H1 (cell line): ENCODE results near the gene FOSL2. TPM values are rescaled to one million over a fixed set of nuclear protein-coding genes. Genes with fewer than 3 reads are reported as not detected.

ENCODE experiments used
- CEBPB ChIP-seq: IDR thresholded peaks from 2 replicates; pipeline ENCODE4 v1.6.1; 2012; ENCODE audit warnings: low read depth, low read length
- POLR2A ChIP-seq, 2 experiments: IDR thresholded peaks; 1 replicate in 1 of 2; 2 replicates in 1 of 2; pipeline ENCODE4 v1.6.1; 2011; ENCODE audit warnings: low read depth in 2 of 2, low read length in 2 of 2, mild to moderate bottlenecking in 2 of 2; ENCODE audit errors: control extremely low read depth in 1 of 2
- POU5F1 ChIP-seq: IDR thresholded peaks from 2 replicates; pipeline ENCODE4 v1.6.1; 2011; ENCODE audit warnings: low read depth, mild to moderate bottlenecking, low read length, moderate library complexity
- TAF7 ChIP-seq: optimal IDR thresholded peaks from 2 replicates; pipeline ENCODE3; 2011; ENCODE audit warnings: low read depth, mild to moderate bottlenecking, inconsistent platforms, low read length, moderate library complexity, borderline replicate concordance
- polyA plus RNA-seq, 7 experiments: library from polyadenylated mRNA; depleted of rRNA in 3 of 7; stranded (reverse) in 5 of 7; unstranded in 2 of 7; fragments of >200 nt in 5 of 7; fragments of 200-250 nt in 2 of 7; gene quantifications; 1 replicate in 5 of 7; 2 replicates in 1 of 7; 4 replicates in 1 of 7; pipeline versions ENCODE4 v1.2.1 to v1.2.3, GENCODE V29; 2011 to 2013; ENCODE audit warnings: missing spikeins in 2 of 7, mixed read lengths in 2 of 7
- total RNA-seq: library from RNA; stranded (reverse); fragmentation: NEBNext Ultra II Directional; extraction: Animal tissue kit (Norgen Biotek cat#: 25700); gene quantifications from 2 replicates; pipeline ENCODE4 v1.2.1, GENCODE V29; 2021

FOSL2 gene
- total and polyA plus RNA-seq, 2 of the 8 experiments (the other 6 are each of a cell fraction or from before 2014, with no cell fraction given) = 1.5 to 4.5 TPM

DNA sequence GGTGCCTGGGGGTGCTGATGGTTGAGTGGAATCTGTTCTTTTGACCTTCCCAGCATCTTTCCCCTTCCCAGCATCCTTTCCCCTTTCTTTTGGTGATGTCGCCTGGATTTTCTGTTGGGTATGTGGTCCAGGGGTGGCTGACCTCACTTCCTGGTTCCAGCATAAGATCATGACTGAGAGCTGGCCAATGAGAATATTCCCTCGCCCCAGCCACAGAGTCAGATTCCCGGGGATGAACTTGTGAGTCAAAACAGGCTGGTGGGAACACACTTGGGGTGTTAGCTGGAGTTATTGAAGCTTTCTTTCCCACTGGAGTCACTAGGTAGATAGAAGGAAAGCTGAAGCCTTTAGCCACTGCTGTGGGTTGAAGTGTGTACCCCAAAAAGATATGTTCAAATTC, 28.0 kb upstream of the FOSL2 start (continued):
- TF ChIP-seq TAF7 (no peak), POU5F1 (no peak), CEBPB (no peak), POLR2A (IDR thresholded peaks at IDR 0.05; ENCODE audit: control extremely low read depth in 1 of 2, low read depth in 2 of 2, low read length in 2 of 2) (no peak)
